Ecto neural progenitor cell (in vitro differentiated cells): ENCODE measurements around the gene LAMTOR1.
"Not testable (repeated sequence)": the region's sequence is repeated elsewhere in the genome, so short reads cannot be mapped to it uniquely, and the experiment has no call there.

Source experiments
- DNase-seq: peaks from one replicate; pipeline ENCODE4 v3.0.0-alpha.2; 2018; ENCODE audit warnings: low spot score

Gene LAMTOR1

GRCh38 chr11:72102946-72103753 is at the start of gene LAMTOR1:
Gene LAMTOR1, minus strand, starts transcription at chr11:72103297. Its CDS starts 73 bp downstream, at chr11:72103224.
- DNase-seq = peak; percentile 99

DNA sequence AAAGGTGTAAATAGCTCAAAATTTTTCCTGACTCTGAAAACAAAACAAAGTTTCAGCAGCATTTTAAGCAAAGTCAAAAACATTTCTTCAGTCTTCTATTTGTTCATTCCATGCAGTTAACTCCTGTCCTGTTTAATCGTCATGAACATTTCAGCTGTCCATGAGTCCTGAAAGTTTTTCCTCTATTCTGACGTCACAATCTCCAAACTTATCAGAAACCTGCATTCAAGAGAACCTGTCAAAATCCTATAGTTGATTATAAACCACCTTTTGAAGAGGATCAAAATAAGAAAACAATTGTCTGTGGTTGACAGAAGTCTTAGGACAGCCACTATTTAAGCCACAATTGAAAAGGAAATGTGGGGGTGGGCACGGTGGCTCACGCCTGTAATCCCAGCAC is 47.8 kb upstream of the LAMTOR1 start:
- no peak for DNase-seq

GRCh38 chr11:72146625-72147024 is 43.5 kb upstream of the LAMTOR1 start:
- no peak for DNase-seq

DNA sequence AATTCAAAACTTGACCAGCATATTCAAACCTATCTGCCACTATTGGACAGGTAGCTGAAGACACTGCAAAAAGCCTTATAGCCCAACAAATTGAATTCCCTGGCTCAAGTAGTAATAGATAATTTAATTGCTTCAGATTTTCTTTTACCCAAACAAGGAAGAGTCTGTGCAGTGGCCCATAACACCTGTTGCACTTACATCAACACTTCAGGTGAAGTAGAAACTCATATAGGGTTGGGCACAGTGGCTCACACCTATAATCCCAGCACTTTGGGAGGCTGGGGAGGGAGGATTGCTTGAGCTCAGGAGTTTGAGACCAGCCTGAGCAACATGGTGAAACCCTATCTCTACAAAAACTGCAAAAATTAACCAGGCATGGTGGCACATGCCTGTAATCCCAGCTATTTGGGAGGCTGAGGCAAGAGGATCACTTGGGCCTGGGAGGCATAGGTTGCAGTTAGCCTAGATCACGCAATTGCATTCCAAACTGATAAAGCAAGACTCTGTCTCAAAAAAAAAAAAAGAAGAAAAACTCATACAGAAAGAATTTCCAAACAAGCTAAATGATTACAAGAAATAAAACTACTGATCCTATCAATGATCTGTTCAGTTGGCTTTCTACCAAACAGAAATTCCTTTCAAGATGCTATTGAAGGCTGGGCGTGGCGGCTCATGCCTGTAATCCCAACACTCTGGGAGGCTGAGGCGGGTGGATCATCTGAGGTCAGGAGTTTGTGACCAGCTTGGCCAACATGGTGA is 41.9 kb upstream of the LAMTOR1 start:
- no peak for DNase-seq

GRCh38 chr11:72142543-72142942 is 39.4 kb upstream of the LAMTOR1 start:
- DNase-seq = not testable (repeated sequence)

GRCh38 chr11:72142086-72142485 is 39.0 kb upstream of the LAMTOR1 start:
- DNase-seq = not testable (repeated sequence)

- no peak for DNase-seq
Observed at GRCh38 chr11:72141066-72141465, 38.0 kb upstream of the LAMTOR1 start.

GRCh38 chr11:72140661-72141060 is 37.6 kb upstream of the LAMTOR1 start:
- DNase-seq = no peak

DNA sequence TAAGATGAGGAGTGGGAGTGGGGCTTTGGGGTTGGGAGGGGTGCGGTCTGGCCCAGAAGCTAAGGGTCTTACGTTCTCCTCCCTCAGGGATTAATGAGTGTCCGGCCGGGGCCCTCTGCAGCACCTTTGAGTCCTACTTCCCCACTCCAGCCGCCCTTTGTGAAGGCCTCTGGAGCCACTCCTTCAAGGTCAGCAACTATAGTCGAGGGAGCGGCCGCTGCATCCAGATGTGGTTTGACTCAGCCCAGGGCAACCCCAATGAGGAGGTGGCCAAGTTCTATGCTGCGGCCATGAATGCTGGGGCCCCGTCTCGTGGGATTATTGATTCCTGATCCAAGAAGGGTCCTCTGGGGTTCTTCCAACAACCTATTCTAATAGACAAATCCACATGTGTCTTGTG is 36.4 kb upstream of the LAMTOR1 start:
- no peak for DNase-seq

- no peak for DNase-seq
Observed at GRCh38 chr11:72138821-72139390, 35.8 kb upstream of the LAMTOR1 start.

DNA sequence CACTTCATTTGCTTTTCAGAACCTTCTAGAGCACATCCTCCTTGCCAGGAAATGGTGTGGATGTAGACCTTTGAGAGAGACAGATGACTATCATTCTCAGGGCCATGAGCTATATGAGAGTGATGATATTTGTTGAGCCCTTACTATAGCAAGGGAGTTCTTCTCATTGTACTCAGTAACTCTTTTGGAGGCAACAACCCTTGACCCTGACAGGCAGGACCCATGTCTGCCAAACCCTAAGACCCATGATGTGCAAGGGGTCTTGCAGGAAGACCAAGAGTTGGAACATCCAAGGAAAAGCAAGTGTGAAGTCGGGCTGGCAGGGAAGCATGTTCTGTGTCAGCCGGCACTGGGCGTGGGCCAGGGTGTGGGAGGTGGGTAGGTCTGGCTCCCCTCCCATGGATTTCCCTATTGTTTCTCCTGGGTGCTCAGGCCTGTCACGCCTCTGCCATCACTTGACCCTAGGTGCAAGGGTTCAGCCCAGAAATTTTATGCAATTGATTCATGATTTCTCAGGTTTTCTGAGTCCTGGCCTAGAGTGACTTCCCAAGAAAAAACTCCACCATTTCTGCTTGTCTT is 33.7 kb upstream of the LAMTOR1 start:
- DNase-seq = no peak

GRCh38 chr11:72135891-72136683 is 33.0 kb upstream of the LAMTOR1 start:
- no peak for DNase-seq

- DNase-seq = not testable (repeated sequence)
Observed at GRCh38 chr11:72135473-72135872, 32.4 kb upstream of the LAMTOR1 start, which contains the start of gene FOLR3. Gene FOLR3, plus strand, starts transcription at chr11:72135725. Its CDS starts 228 bp downstream, at chr11:72135953.

GRCh38 chr11:72132646-72133045 is 29.5 kb upstream of the LAMTOR1 start:
- no peak for DNase-seq

DNA sequence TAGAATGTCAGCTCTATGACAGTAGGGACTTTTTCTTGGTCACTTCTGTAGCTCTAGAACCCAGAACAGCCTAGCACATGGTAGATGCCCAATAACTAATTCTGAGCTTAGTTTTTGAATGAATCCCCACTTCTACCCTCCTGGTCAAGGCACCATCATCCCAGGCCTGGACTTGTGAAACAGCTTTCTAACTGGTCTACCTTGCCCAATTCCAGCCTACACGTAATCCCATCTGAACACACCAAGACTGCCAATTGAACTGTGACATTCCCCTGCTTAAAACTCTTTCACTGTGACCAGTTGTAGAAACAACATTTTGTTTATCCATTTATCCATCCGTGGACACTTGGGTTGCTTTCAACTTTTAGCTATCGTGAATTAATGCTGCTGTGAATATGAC is 26.3 kb upstream of the LAMTOR1 start:
- no peak for DNase-seq

DNA sequence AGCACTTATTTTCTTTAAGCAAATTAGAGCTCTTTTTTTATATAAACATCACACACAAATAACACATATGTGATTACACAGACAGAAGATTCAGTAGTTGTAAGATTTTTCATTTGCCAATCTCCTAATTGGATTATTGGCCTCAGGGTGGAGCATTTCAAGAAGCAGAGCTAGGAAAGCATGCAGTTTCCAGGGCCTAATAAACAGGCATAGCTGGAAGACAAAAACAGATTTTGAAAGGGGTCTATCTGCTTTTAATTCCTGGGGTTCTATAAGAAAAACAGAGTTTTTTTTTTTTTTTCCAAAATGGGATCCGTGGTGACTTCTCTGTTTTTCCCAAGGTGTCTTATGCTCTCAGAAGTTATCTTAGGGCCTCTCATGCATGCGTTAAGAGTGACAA is 24.8 kb upstream of the LAMTOR1 start:
- no peak for DNase-seq

- DNase-seq = no peak
Observed at GRCh38 chr11:72125956-72126355, 22.9 kb upstream of the LAMTOR1 start.

DNA sequence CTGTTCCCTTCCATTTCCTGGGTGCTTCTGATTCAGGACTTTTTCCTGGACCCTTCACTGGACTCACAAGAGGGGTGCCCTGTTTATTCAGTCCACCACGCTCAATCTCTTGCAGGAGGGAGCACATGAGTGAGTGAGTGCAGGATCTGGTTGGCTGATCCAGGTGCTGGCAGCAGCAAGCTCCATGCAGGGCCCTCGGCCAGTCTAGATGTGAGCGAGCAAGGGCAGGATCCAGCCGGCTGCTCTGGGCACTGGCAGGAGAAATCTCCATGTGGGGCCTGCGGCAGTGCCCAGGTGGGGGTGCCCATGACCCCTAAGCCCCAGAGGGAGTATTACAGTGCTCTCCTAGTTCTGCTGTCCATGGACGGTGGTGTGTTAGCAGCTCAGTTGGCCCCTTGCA is 20.9 kb upstream of the LAMTOR1 start:
- no peak for DNase-seq

- DNase-seq = no peak
Observed at GRCh38 chr11:72123117-72123653, 20.1 kb upstream of the LAMTOR1 start.

GRCh38 chr11:72122607-72123006 is 19.5 kb upstream of the LAMTOR1 start:
- no peak for DNase-seq

DNA sequence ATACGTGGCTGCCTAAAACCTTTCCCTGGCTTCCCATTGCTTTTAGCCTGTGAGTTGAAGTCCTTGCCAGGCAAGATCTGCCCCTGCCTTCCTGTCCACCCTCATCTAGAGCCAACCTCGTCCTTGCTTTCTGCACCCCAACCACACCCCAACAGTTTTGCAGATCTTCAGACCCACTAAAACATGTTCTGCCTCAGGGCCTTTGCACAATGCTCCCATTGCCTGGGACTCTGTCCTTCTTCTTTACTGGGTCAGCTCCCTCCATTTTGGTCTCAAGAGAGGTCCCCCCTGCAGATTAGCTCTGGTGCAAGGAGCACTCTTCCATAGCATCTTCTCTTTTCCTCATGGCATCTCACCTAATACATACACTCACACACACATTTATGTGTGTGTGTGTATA is 17.8 kb upstream of the LAMTOR1 start:
- DNase-seq = no peak
